Omental fat pad (tissue), 4 donors: Measurements from ENCODE around the gene CMYA5. TPM values are rescaled to one million over a fixed set of nuclear protein-coding genes. Genes with fewer than 3 reads are reported as not detected.

Experiments
- ATAC-seq: fragments of 150-250 bp; one replicate; pipeline ENCODE4 v1.9.1; 2016; ENCODE audit warnings: mild to moderate bottlenecking, moderate library complexity; ENCODE audit not compliant: low FRiP score
- DNase-seq: peaks from one replicate; pipeline ENCODE4 v3.0.0-alpha.2; 2019; ENCODE audit warnings: low spot score
- CTCF ChIP-seq, 3 donors: fragments of 450-650 bp; IDR thresholded peaks; one replicate each; pipeline ENCODE4 v1.5.1; 2016 to 2017; ENCODE audit warnings: antibody characterized with exemption in 3 of 3, mild to moderate bottlenecking in 3 of 3, moderate library complexity in 2 of 3
- total RNA-seq, 4 donors: library from RNA; depleted of rRNA; stranded (reverse); fragments of >200 nt; gene quantifications; one replicate each; pipeline ENCODE4 v1.1.0, GENCODE V29; 2016

CMYA5 gene
- total RNA-seq, 4 donors from 2014 or later = 4.2 to 21.0 (median 6.3) TPM

GRCh38 chr5:79730564-79730963 lies 40.9 kb downstream of the CMYA5 start:
- DNase-seq = no peak
- TF ChIP-seq CTCF (IDR thresholded peaks at IDR 0.05) = no peak
- ATAC-seq = no peak

GRCh38 chr5:79731775-79732174 lies 42.1 kb downstream of the CMYA5 start:
- no peak for TF ChIP-seq CTCF (IDR thresholded peaks at IDR 0.05)
- ATAC-seq (no peak), DNase-seq (no peak)

- DNase-seq = no peak
- no peak for ATAC-seq
- no peak for TF ChIP-seq CTCF (IDR thresholded peaks at IDR 0.05)
Measured at GRCh38 chr5:79736528-79737514, 47.2 kb downstream of the CMYA5 start.

- TF ChIP-seq CTCF (IDR thresholded peaks at IDR 0.05) = no peak
- ATAC-seq (no peak), DNase-seq (no peak)
Measured at GRCh38 chr5:79738349-79738748, 48.7 kb downstream of the CMYA5 start.

- DNase-seq (no peak), ATAC-seq (no peak)
- TF ChIP-seq CTCF (IDR thresholded peaks at IDR 0.05) = no peak
Measured at GRCh38 chr5:79742549-79743136, 53.0 kb downstream of the CMYA5 start.

GRCh38 chr5:79743846-79744605 lies 54.4 kb downstream of the CMYA5 start:
- ATAC-seq (no peak), DNase-seq (no peak)
- no peak for TF ChIP-seq CTCF (IDR thresholded peaks at IDR 0.05)
